HCT116 (cell line): Measurements from ENCODE around the gene VSIG10. TPM values are rescaled to one million over a fixed set of nuclear protein-coding genes. Genes with fewer than 3 reads are reported as not detected.

Experiments used
- ATAC-seq: fragments of 200-7000 bp; cut with Tn5 transposase; 2 replicates; pipeline ENCODE4 v1.9.1; 2020; ENCODE audit warnings: mild to moderate bottlenecking, moderate library complexity
- BruUV-seq: library from RNA; stranded (reverse); fragments of 400-500 nt; replicated peaks from 2 replicates; lab custom pipeline; 2021; lab: Mats Ljungman, UMichigan
- CTCF ChIA-PET: fragments of 300-600 bp; sonication (Branson Sonifier 250); formaldehyde crosslinking; loops from one replicate; lab custom pipeline; 2021; ENCODE audit warnings: antibody characterized with exemption; lab: Charles Lee
- POLR2A ChIA-PET: fragments of 300-600, 350-600 bp; sonication (Branson Sonifier 250); formaldehyde crosslinking; loops from one replicate; lab custom pipeline; 2021; ENCODE audit warnings: antibody characterized with exemption; lab: Charles Lee
- RAD21 ChIA-PET, 2 experiments: fragments of 300-600 bp; sonication (Branson Sonifier 250); formaldehyde crosslinking; loops; one replicate each; lab custom pipeline; 2023; ENCODE audit warnings: low total read pairs in 2 of 2; ENCODE audit not compliant: uncharacterized antibody in 2 of 2, unreplicated experiment in 2 of 2, low non-redundant PET in 1 of 2; lab: Charles Lee
- DNase-seq: peaks from one replicate; pipeline ENCODE4 v3.0.0-alpha.2; 2010; ENCODE audit warnings: low read depth, low spot score
- H2AFZ ChIP-seq: fragments of 200-600 bp; shearing (Covaris generic), sonication (generic); 2 replicates; pipeline ENCODE4 v1.6.1; 2017; ENCODE audit warnings: low read depth, mixed run types, mixed read lengths, antibody characterized with exemption, low read length; ENCODE audit not compliant: poor library complexity, severe bottlenecking
- H3K27ac ChIP-seq: 2 replicates; pipeline ENCODE4 v1.5.1; 2012; ENCODE audit warnings: low read depth, low read length
- H3K27me3 ChIP-seq: fragments of 200-600 bp; sonication (generic); 2 replicates; pipeline ENCODE4 v1.6.1; 2016; ENCODE audit warnings: mixed run types, low read length, mixed read lengths; ENCODE audit not compliant: insufficient read depth
- H3K36me3 ChIP-seq, 2 experiments: fragments of 200-500 bp in 1 of 2; fragments of 200-600 bp in 1 of 2; sonication (Bioruptor generic) in 1 of 2; sonication (generic) in 1 of 2; 2 replicates each; pipeline versions ENCODE4 v1.5.1 to v1.6.1; 2014 to 2016; ENCODE audit warnings: low read length in 2 of 2, inconsistent platforms in 1 of 2, mixed read lengths in 1 of 2, mixed run types in 1 of 2; ENCODE audit not compliant: insufficient read depth in 2 of 2, control insufficient read depth in 1 of 2
- H3K4me1 ChIP-seq, 2 experiments: fragments of 200-600 bp in 1 of 2; sonication (generic) in 1 of 2; 2 replicates each; pipeline versions ENCODE4 v1.5.1 to v1.6.1; 2012 to 2017; ENCODE audit warnings: low read length in 2 of 2, inconsistent platforms in 1 of 2, mild to moderate bottlenecking in 1 of 2, mixed read lengths in 1 of 2, mixed run types in 1 of 2, moderate library complexity in 1 of 2; ENCODE audit not compliant: insufficient read depth in 2 of 2, control insufficient read depth in 1 of 2
- H3K4me2 ChIP-seq: fragments of 200-600 bp; sonication (generic); 2 replicates; pipeline ENCODE4 v1.6.1; 2017; ENCODE audit warnings: mixed run types, low read length, mixed read lengths
- H3K4me3 ChIP-seq, 2 experiments: fragments of 200-600 bp in 1 of 2; sonication (generic) in 1 of 2; replicated peaks in 1 of 2; 2 replicates each; pipeline ENCODE4 v1.5.1; 2011 to 2016; ENCODE audit warnings: low read length in 2 of 2, control low read depth in 1 of 2, low read depth in 1 of 2, mild to moderate bottlenecking in 1 of 2, mixed read lengths in 1 of 2, mixed run types in 1 of 2
- H3K79me2 ChIP-seq: fragments of 200-600 bp; sonication (generic); 2 replicates; pipeline ENCODE4 v1.6.1; 2017; ENCODE audit warnings: mild to moderate bottlenecking, mixed run types, low read length, moderate library complexity, mixed read lengths; ENCODE audit not compliant: insufficient read depth
- H3K9ac ChIP-seq: fragments of 200-600 bp; sonication (generic); 2 replicates; pipeline ENCODE4 v1.6.1; 2016; ENCODE audit warnings: low read length, mixed read lengths
- H3K9me2 ChIP-seq: fragments of 200-600 bp; sonication (generic), shearing (Covaris generic); 2 replicates; pipeline ENCODE4 v1.6.1; 2017; ENCODE audit warnings: mixed run types, mild to moderate bottlenecking, moderate library complexity; ENCODE audit not compliant: insufficient read depth
- H3K9me3 ChIP-seq, 2 experiments: fragments of 200-500 bp in 1 of 2; fragments of 200-600 bp in 1 of 2; sonication (Bioruptor generic) in 1 of 2; sonication (generic) in 1 of 2; 2 replicates each; pipeline ENCODE4 v1.6.1; 2014 to 2017; ENCODE audit warnings: low read length in 2 of 2, mixed read lengths in 2 of 2, inconsistent platforms in 1 of 2, low read depth in 1 of 2, mild to moderate bottlenecking in 1 of 2, mixed run types in 1 of 2, moderate library complexity in 1 of 2; ENCODE audit not compliant: control insufficient read depth in 1 of 2, insufficient read depth in 1 of 2
- H4K20me1 ChIP-seq: fragments of 200-600 bp; sonication (generic), shearing (Covaris generic); 2 replicates; pipeline ENCODE4 v1.6.1; 2017; ENCODE audit warnings: mixed run types, mild to moderate bottlenecking, moderate library complexity; ENCODE audit not compliant: insufficient read depth
- POLR2A ChIP-seq: IDR thresholded peaks from 2 replicates; pipeline ENCODE4 v1.7.0; 2011; ENCODE audit warnings: borderline replicate concordance; ENCODE audit not compliant: insufficient read depth, insufficient read length; ENCODE audit errors: extremely low read depth
- POLR2AphosphoS5 ChIP-seq: IDR thresholded peaks from 2 replicates; pipeline ENCODE4 v1.6.1; 2011; ENCODE audit warnings: mild to moderate bottlenecking, low read depth, low read length, moderate library complexity
- SIN3A ChIP-seq: IDR thresholded peaks from 2 replicates; pipeline ENCODE4 v1.6.1; 2012; ENCODE audit warnings: low read depth
- SP1 ChIP-seq: IDR thresholded peaks from 2 replicates; pipeline ENCODE4 v1.6.1; 2012; ENCODE audit warnings: low read depth
- YY1 ChIP-seq: IDR thresholded peaks from 2 replicates; pipeline ENCODE4 v1.6.1; 2011; ENCODE audit warnings: low read length, low read depth, moderate library complexity, mild to moderate bottlenecking; ENCODE audit not compliant: insufficient replicate concordance; ENCODE audit errors: extremely low read depth
- intact Hi-C: fragments of 100-400 bp; cut with micrococcal nuclease; formaldehyde crosslinking; loops from 2 replicates; pipeline ENCODE4 v1.10.0; 2022
- total RNA-seq: library from RNA; stranded (reverse); gene quantifications from one replicate; pipeline ENCODE4 v1.2.1, GENCODE V29; 2021; ENCODE audit not compliant: unreplicated experiment

Gene VSIG10
- total RNA-seq, 1 experiment from 2014 or later, result 42.6 TPM

- no peak for DNase-seq
- no peak overlapping the region for H2AFZ ChIP-seq
Measured at GRCh38 chr12:118033902-118034301, 69.9 kb downstream of the VSIG10 start.

GRCh38 chr12:118033323-118033722 is 70.5 kb downstream of the VSIG10 start:
- no peaks in the 10 kb centered on the region for H3K27me3 ChIP-seq
- H3K79me2 ChIP-seq, result no peaks in the 10 kb centered on the region; the same call in 1 of the 2 replicates
- H3K4me2 ChIP-seq, result no peak overlapping the region
- no peak for TF ChIP-seq SIN3A
- TF ChIP-seq POLR2A, result no peak
- TSS peak; percentile 41 for BruUV-seq
- no peaks in the 10 kb centered on the region for H3K9me3 ChIP-seq
- H3K9ac ChIP-seq, result no peak overlapping the region
- POLR2A ChIA-PET, result interaction anchor here (1.6 to 1.7 kb wide), 2 partner anchors 17 to 158 kb away, joined by 4 read pairs; partner anchors contain the start of gene RFC5
- H3K9me2 ChIP-seq, result no peaks in the 10 kb centered on the region
- no peak for ATAC-seq
- H4K20me1 ChIP-seq, result no peaks in the 10 kb centered on the region
- RAD21 ChIA-PET, result interaction anchor here in 1 of 2 experiments (0.7 kb wide), 1 partner anchor 15 kb away, joined by 3 read pairs; no protein-coding TSS in a partner anchor
- DNase-seq, result no peak
- H3K4me3 ChIP-seq, result no peak overlapping the region
- intact Hi-C loops, result no loop called here
- H2AFZ ChIP-seq, result no peak overlapping the region
- peaks cover 47 to 51% of the 10 kb centered on the region in 2 experiments; a peak in 3 of 4 replicates for H3K36me3 ChIP-seq
- CTCF ChIA-PET, result interaction anchor here (1.0 to 1.3 kb wide), 3 partner anchors 17 to 345 kb away, joined by 3 to 4 read pairs (median 3); partner anchors contain the start of gene RFC5
- no peak overlapping the region; the same call in 1 of the 2 replicates for H3K27ac ChIP-seq
- H3K4me1 ChIP-seq, result peaks cover 0 to 21% of the 10 kb centered on the region in 2 experiments; a peak in 3 of 4 replicates

More at GRCh38 chr12:118033902-118034301, 69.9 kb downstream of the VSIG10 start:
- Histone ChIP-seq H3K36me3 (peaks cover 46 to 47% of the 10 kb centered on the region in 2 experiments; a peak in 3 of 4 replicates), H3K9me3 (no peaks in the 10 kb centered on the region), H3K4me2 (no peak overlapping the region), H3K79me2 (no peaks in the 10 kb centered on the region; the same call in 1 of the 2 replicates), H3K4me3 (no peak overlapping the region), H3K27ac (no peak overlapping the region; the same call in 1 of the 2 replicates)
- ATAC-seq, result no peak
- no TSS peak for BruUV-seq
- peak; percentile 12; the same call in 1 of the 2 replicates for TF ChIP-seq POLR2AphosphoS5
- TF ChIP-seq SP1, result no peak
- TF ChIP-seq YY1, result no peak
- TF ChIP-seq, all 23 proteins: peak for 1
- intact Hi-C loops, result loop anchor here (1.0 kb wide), 1 partner anchor 159 kb away; no protein-coding TSS in a partner anchor
- CTCF ChIA-PET, result interaction anchor here (1.0 to 3.9 kb wide), 3 partner anchors 17 to 344 kb away, joined by 3 to 62 read pairs (median 4); partner anchors contain the start of gene RFC5
- no peak overlapping the region for H3K9ac ChIP-seq
- H3K9me2 ChIP-seq, result no peaks in the 10 kb centered on the region
- peaks cover 0 to 21% of the 10 kb centered on the region in 2 experiments; a peak in 3 of 4 replicates for H3K4me1 ChIP-seq
- POLR2A ChIA-PET, result interaction anchor here (1.6 to 1.7 kb wide), 2 partner anchors 17 to 158 kb away, joined by 4 read pairs; partner anchors contain the start of gene RFC5
- H3K27me3 ChIP-seq, result no peaks in the 10 kb centered on the region
- no peaks in the 10 kb centered on the region for H4K20me1 ChIP-seq
- RAD21 ChIA-PET, result interaction anchor here in 1 of 2 experiments (2.5 kb wide), 1 partner anchor 159 kb away, joined by 13 read pairs; no protein-coding TSS in a partner anchor
